Renal cortex interstitium (tissue), 11 donors: ENCODE measurements around the gene TCTN1. TPM values are rescaled to one million over a fixed set of nuclear protein-coding genes. Genes with fewer than 3 reads are reported as not detected.

Experiments used
- DNase-seq, 11 donors: peaks; one replicate each; pipeline ENCODE4 v3.0.0-alpha.2; 2013; ENCODE audit warnings: low read depth in 9 of 11, low spot score in 4 of 11; ENCODE audit errors: extremely low read depth in 1 of 11
- polyA plus RNA-seq, 3 donors: library from polyadenylated mRNA; unstranded; fragments of 120-200 nt; gene quantifications; one replicate each; pipeline ENCODE4 v1.2.1, GENCODE V29; 2013; ENCODE audit not compliant: insufficient read length in 3 of 3

The TCTN1 gene
- polyA plus RNA-seq, 3 donors = 77.2 to 105 (median 93.8) TPM

DNA sequence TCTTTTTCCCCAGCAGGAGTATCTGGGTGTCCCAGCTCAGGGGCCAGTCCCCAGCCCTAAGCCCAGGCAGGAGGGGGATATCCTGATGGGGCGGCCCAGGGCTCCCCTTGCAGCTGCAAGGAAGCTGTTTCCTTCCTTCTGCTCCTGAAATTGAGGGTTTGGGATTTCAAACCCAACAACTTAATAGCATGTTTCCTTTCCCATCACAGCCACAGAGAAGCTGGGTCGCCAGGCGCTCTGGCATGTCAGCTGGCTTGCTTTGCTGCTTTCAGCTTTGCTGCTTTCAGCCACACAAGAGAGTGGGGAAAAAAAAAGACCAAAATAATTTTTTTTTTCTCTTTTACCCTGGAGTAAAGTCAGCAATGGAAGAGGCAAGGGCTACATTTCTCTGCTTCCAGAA, 44.9 kb downstream of the TCTN1 start:
- DNase-seq = no peak

DNA sequence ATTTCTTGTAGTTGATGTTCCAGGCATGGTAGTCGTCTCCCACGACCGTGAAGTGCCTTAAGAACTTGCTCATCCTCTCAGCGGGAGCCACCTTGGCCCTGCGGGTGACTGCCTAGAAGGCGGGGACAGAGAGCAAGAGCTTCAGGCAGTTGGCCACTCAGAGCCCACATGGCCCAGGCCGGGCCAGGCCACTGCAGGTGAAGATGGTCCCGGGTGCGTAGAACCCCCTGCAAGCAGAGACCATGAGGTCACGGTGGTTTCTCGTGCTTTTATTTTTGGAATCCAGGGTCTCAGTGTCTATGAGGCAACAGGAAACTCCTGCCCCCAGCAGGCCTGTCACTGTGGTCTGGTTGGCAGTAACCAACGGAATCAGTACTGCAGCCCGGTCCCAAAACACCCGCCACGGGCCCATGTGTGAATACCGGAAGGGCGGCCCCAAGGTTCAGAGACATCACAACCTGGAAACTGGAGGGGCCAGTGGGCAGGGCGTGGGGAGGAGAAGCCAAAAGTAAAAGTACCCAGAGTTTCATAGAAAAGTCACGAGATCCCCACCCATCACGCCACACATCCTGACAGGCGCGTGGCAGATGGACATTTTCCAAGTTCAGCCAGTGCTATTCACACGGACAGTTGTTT, 47.5 kb downstream of the TCTN1 start:
- DNase-seq = no peak

DNA sequence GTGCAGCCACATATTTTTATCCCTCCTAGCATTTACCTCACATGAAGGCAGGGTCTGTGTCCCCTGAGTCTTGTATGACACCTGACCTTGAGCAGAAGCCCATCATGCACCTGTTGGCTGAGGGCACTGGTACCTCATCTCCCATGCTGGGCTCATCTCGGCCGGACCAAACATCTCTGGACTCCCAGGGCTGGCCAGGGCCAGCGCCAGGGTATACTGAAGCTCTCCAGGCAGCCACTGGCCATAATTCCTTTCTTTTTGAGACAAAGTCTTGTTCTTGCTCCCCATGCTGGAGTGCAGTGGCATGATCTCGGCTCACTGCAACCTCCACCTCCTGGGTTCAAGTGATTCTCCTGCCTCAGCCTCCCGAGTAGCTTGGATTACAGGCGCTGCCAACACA, 53.0 kb downstream of the TCTN1 start:
- DNase-seq = no peak

DNA sequence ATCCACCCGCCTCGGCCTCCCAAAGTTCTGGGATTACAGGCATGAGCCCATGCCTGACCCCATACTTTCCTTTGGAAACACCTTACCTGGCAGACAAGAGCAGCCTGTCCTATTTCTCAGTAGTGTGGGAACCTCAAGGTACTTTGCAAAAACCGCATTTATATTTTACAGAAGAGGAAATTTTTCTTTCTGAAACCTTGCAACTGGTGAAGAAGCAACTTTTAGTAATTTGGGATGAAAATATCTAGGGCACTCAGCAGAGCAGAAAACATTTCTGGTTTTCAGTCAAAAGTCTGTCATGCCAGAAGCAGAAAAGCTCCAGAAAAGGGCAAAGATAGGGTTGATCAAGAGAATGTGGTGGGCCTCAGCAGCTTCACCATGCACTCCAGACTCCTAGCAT, 53.7 kb downstream of the TCTN1 start:
- DNase-seq = no peak

DNA sequence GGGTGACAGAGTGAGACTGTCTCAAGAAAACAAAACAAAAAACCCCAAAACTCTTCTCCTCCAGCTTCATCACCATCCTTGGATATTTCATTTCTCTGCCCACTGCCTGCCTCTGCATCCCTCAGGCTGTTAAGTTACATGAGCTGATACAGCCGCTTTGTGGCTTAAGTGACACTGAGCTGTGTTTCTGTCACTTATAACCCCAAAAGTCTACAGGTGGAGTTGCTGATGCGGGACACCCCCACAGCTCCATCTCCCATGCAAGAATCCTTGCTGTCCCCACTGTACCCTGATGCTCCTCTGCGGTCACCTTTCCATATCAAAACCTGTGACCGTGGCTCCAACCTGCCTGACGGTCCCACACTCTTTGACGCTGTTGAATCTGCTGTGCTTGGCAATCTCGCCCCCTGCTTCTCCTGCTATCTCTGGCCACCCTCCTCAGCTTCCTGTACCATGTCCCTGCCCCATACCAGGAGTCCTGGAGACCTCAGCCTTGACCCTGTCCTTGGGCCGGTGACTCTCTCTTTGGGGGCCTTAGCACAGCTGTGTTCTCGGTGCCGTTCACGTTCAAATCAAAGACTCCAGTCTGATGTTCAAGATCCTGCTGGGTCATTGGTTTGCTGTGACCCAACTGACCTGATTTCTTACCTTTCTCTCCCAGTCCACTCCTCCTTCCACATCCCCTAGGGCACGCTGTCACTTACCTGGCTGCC, 54.7 kb downstream of the TCTN1 start:
- DNase-seq = no peak

DNA sequence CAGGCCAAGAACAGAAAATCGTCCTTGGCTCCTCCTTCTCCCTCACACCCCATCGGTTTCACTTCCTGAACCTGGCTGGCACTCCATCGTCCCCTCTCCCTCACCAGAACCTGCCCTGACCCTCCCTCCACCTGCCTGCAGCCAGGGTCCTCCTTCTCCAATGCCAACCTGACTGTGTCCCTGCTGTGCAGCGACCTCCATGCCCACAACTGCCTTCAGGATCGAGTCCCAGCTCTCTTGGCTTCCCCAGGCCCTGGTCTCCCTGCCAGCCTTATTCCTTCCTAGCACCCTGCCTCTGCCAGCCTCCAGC, 55.2 kb downstream of the TCTN1 start:
- DNase-seq = no peak

DNA sequence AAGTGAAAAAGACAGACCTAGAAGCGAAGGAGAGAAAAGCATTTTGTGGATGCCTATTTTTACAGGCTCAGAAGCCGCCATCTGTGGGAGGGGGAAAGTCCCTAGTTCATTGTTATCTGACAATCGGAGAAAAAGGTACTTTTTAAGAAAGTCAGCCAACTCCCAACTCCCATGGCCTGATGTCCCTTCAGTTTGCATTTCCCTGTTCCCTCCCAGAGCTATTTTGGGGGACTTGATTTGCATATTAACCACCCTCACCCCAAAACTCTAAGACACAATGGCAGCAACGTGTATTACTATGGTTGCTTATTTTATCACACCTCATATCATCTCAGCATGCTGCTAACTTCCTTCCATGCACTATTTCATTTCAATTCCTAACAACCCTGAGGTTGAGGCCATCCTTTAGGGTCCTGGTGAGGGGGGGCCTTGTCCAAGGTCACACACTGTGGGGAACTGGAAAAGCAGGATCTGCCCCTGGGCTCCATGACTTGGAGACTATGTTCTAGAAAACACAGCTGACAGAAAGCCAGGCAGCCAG, 56.3 kb downstream of the TCTN1 start:
- DNase-seq = no peak

DNA sequence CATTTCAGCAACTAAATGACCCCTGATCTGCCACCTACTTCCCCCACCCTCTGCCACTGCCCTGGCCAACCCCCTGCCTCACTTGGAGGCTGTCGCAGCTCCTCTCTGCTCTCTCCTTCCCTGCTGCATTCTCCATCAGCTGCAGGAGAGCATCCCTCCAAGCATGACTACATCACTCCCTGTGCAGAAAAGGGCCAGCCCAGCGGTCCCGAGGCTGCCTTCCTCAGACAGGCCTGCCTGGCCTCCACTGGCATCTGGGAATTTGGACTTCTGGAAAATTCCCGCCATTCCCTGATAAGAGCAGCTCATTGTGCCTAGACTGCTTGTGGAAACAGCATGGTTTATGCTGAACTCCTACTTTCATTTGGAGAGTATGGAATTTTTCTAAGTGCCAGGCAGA, 62.2 kb downstream of the TCTN1 start:
- no peak for DNase-seq

DNA sequence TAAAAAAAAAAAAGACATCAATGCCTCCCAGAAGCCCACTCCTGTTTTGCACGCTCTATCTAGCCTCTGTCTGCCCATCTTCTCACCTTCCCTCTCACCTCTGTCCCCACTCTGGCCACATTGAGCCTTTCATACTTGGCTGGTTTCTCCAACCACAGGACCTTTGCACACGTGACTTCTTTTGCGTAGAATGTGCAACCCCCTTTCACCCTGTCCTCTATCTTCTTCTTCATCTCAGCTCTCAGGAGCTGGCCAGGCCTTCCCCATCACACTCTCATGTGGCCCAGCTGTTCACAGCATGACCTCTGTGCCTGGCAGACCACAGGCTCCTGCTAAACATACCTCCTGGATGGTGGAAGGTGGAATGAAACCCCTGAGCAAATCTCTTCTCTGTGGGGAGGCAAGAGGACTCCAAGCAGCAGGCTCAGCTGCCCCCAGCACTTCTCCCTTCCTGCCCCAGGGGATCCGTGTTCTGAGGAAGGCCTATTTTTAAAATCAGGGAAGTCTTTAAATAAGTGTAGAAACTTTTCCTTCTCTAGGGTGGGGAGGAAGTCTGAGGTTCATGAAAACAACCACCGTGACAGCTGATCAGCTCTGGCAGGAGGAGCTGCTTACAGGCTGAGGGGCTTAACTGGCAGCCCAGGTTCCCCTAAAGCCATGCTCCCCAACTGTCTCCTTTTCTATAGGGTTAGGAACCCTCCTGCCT, 63.4 kb downstream of the TCTN1 start:
- DNase-seq = no peak

DNA sequence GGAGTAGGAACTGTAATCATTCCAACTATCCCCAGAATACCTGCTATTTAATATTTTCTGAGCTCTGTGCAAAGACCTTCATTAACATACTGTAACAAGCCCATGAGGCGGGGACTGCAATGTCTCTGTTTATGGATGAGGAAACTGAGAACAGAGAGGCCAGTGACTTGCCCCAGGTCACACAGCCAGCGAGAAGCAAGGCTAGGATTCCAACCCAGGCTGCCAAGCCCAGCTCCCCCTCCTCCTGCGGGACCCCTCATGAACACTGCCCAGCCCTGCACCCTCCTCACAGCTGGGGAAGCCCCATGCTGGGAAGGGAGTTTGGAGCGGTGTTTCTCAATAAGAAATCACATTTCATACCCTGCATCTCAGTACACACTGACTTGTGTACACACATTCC, 64.1 kb downstream of the TCTN1 start:
- no peak for DNase-seq

DNA sequence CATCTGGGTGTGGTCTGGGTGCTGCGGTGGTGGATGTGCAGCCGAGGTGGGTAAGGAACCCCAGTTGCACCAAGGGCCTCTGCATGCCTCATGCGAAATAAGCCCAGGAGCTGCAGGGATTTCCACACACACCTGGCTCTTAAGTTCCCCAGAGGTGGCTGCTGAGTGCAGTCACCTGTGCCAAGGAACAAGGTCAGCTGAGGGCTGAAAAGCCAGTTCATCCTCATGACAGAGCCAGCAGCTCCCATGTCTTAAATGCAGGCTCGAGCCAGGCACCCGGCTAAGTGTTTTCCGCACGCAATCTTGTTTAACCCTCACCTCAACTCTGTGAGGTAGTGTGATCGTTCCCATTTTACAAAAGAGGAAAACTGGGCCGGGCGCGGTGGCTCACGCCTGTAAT, 65.3 kb downstream of the TCTN1 start:
- DNase-seq = no peak

DNA sequence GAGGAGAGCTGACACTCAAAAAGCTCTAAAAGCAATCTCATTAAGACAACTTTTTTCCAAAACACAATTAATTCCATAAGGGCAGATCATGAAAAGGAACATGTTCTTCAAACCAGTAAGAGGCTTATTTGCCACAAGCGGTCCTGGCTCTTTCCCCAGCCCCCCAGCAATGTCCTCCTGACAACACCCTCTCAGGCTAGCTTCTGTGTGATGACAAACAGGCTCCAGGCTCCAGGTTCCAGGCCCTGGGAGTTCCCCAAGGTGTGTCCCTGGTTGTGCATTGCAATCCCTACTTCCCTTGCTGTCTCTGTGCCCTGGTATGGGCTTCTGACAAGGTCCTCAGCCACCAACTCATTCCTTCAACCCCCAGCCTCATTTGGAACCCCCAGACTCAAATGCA, 66.1 kb downstream of the TCTN1 start:
- no peak for DNase-seq

DNA sequence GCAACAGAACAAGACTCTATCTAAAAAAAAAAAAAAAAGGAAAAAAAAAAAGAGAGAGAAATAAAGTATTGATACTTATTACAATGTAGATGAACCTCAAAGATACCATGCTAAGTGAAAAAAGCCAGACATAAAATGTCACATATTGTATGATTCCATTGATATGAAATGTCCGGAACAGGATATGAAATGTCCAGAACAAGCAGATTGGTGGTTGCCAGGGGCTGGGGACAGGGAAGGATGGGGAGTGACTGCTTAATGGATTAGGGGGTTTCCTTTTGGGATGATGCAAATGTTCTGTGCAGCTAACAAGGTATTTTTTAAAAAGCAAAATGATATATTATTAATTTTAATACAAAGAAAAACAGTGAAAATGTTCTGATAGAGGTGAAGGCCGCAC, 70.0 kb downstream of the TCTN1 start:
- no peak for DNase-seq

DNA sequence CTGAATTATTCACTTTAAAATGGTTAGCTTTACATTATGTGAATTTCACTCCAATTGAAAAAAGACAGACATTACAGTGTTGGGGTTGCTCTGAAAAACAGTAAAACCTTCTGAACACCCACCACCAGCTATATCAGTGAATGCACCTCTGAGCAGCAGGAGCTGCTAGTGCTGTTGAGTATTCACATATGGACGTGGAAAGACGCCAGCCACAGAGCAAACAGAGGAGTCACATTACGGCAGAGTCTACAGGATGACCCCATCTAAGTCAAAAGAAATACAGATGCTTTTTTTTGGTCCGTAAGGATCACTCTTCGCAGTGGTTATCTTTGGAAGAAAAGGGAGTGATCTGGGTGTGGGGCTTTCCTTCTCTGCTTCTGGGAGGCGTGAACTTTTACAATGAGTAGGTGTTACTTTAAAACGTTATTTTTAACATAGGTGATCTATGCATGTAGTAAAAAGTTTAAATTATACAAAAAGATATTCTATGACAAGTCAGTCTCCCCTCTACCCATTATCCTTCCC, 70.4 kb downstream of the TCTN1 start:
- no peak for DNase-seq

DNA sequence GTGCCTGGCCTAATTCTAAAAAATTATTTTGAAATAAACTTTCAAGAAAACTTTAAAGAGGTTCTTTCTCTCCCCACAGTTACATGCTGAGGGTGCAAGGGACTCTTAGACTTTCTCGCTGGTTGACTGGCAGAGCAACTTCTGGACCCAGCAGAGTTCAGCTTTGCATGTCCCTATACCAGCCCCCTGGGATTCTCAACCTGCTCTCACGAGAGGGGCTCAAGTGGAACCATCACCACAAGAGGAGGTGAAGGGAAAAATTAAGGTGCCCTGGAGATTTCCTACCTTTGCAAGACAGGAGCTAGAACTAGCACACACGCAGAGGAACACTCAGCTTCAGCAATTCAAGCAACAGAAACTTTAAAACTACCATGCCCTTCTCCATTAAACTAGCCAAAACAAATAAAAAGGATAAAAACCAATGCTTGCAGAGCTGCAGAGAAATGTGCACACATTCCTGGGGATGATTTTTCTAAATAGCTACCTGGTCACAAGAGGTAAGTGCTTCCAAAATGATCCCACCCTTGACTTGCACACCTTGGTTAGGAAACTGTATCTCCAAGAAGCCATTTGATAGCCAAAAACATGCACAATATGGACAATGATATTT, 72.5 kb downstream of the TCTN1 start:
- no peak for DNase-seq

DNA sequence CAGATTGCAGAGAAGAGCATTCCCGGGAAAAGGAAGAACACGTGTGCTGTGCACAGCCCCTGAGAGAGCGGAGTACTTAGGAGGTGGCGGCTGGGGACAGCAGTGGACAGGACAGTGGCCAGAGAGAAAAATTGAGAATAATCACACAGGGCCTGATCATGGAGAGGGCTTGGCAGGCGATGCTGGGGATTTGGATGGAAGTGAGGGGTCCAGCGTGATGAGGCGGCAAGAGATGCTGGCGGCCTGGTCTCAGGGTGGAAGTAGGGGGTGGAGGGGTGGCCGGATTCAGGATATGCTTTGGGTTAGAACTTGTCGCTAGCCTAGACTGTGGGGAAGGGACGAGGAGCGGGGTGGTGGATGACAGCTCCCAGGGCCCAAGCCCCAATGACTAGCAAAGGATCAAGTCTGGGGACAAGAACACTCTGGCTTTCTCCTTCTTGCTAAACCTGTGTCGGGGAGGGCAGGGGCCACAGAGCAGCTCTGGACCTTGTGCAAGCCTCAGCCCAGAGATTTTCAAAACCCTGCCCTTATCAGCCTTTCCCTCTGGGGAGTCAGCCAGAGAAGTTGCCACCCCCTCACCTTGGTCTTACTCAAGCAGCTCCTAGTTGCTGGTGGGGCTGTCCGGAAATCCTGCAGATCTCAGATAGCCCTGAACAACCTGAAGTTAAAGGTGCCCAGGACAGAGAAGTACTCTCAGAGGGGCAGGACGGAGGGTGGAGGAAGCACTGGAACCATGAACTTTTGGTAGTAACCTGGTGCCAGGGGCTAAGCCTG, 73.7 kb downstream of the TCTN1 start:
- no peak for DNase-seq

DNA sequence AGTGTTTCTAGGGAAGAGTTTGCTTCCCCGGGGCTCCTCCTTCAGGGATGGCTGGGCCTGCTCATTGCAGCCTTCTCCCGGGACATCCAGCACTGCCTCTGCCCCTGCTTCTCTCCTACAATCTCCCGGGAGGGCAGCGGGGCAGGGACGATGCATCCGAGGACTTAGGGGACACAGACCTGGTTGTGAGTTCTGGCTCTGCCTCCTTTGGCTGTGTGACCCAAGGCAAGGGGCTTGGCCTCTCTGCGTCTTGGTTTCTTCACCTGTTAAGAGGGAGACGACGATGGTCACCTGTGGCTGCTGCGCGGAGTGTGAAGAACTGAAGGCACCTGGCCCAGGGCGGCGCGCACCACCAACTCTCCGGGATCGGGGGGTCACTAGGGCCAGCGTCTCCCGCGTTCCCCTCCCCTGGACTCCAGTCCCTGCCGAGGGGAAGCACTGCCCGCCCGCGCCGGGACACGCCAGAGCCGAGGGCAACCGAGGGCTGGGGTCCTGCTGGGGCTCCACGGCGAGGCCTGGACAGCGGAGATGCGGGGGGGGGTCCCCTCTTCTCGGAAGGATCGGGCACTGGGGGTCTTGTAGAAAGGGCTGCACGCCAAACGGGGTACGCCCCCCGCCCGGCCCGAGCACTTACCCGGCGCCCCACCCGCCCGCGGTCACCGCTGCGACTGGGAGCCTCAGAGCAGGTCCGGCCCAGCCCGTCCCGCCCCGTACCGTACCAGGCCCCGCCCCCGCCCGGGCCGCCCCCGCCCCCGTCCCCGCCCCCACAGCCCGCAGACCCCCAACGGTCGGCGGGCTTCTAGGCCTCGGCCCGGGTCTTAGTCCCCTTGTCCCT, 74.7 kb downstream of the TCTN1 start, which contains the start of gene HVCN1:
TSS of gene HVCN1 (minus strand) at position 670 of the 835 bp plus-strand sequence. CDS start 5,870 bp downstream, outside the sequence.
- DNase-seq = peak in 4 of 11 donors; percentile 12 to 31 (median 14)
